Endothelial cell of umbilical vein (primary cell): ENCODE data around the gene ZER1. TPM values are rescaled to one million over a fixed set of nuclear protein-coding genes. Genes with fewer than 3 reads are reported as not detected.
A peak's percentile ranks its signal among the peaks of the same experiment; 100 is the strongest.

Experiments used
- BruUV-seq: library from RNA; stranded (reverse); fragments of 400-500 nt; replicated peaks from 2 replicates; lab custom pipeline; 2021; lab: Mats Ljungman, UMichigan
- CTCF ChIA-PET: fragments of 300-600, 350-600 bp; sonication (Branson Sonifier 250); formaldehyde crosslinking; loops from one replicate; lab custom pipeline; 2021; ENCODE audit warnings: antibody characterized with exemption, inconsistent platforms; lab: Charles Lee
- POLR2A ChIA-PET: fragments of 300-600, 350-600 bp; sonication (Branson Sonifier 250); formaldehyde crosslinking; loops from one replicate; lab custom pipeline; 2021; ENCODE audit warnings: antibody characterized with exemption, inconsistent platforms; lab: Charles Lee
- DNase-seq: peaks from one replicate; pipeline ENCODE4 v3.0.0-alpha.2; 2011; ENCODE audit warnings: low read depth, low spot score
- FAIRE-seq: peaks from 2 replicates; lab custom pipeline; 2011; peaks lifted over from hg19 to GRCh38; lab: Jason Lieb, UNC
- H2AFZ ChIP-seq: 2 replicates; pipeline ENCODE4 v1.6.0; 2012; ENCODE audit warnings: low read depth, low read length, control low read depth, inconsistent platforms
- H3K27ac ChIP-seq: 2 replicates; pipeline ENCODE4 v1.5.1; 2011; ENCODE audit warnings: low read depth, mild to moderate bottlenecking, control low read depth, low read length, moderate library complexity; ENCODE audit not compliant: insufficient read depth
- H3K27me3 ChIP-seq, 2 experiments: 2 replicates each; pipeline versions ENCODE4 v1.6.0 to v1.6.1; 2011; ENCODE audit warnings: low read length in 2 of 2, mixed read lengths in 1 of 2; ENCODE audit not compliant: control insufficient read depth in 2 of 2, insufficient read depth in 2 of 2
- H3K36me3 ChIP-seq, 2 experiments: 2 replicates in 1 of 2; 3 replicates in 1 of 2; pipeline ENCODE4 v1.5.1; 2011; ENCODE audit warnings: low read length in 2 of 2, mild to moderate bottlenecking in 1 of 2, moderate library complexity in 1 of 2; ENCODE audit not compliant: control insufficient read depth in 2 of 2, insufficient read depth in 2 of 2; ENCODE audit errors: extremely low read depth in 1 of 2
- H3K4me1 ChIP-seq: 3 replicates; pipeline ENCODE4 v1.5.1; 2011; ENCODE audit warnings: mild to moderate bottlenecking, low read length; ENCODE audit not compliant: control insufficient read depth, insufficient read depth; ENCODE audit errors: extremely low read depth
- H3K4me2 ChIP-seq: 2 replicates; pipeline ENCODE4 v1.6.1; 2011; ENCODE audit warnings: low read length, control low read depth, mixed read lengths; ENCODE audit not compliant: insufficient read depth
- H3K4me3 ChIP-seq, 3 experiments: fragments of 200-600 bp in 1 of 3; sonication (generic), shearing (Covaris generic) in 1 of 3; replicated peaks in 1 of 3; 2 replicates each; pipeline ENCODE4 v1.5.1; 2011 to 2016; ENCODE audit warnings: control low read depth in 3 of 3, low read length in 3 of 3, mild to moderate bottlenecking in 2 of 3, inconsistent platforms in 1 of 3, low read depth in 1 of 3, moderate library complexity in 1 of 3; ENCODE audit not compliant: insufficient read depth in 1 of 3
- H3K79me2 ChIP-seq: 2 replicates; pipeline ENCODE4 v1.6.0; 2012; ENCODE audit warnings: low read length, inconsistent platforms; ENCODE audit not compliant: control insufficient read depth, insufficient read depth
- H3K9ac ChIP-seq: replicated peaks from 2 replicates; pipeline ENCODE3; 2011; ENCODE audit warnings: low read length, control low read depth; ENCODE audit not compliant: insufficient read depth; ENCODE audit errors: extremely low read depth
- H3K9me1 ChIP-seq: replicated peaks from 3 replicates; pipeline ENCODE4 v1.6.0; 2011; ENCODE audit warnings: mild to moderate bottlenecking, low read length; ENCODE audit not compliant: control insufficient read depth, insufficient read depth; ENCODE audit errors: extremely low read depth
- H3K9me3 ChIP-seq: replicated peaks from 2 replicates; pipeline ENCODE4 v1.5.1; 2012; ENCODE audit warnings: low read length, inconsistent platforms; ENCODE audit not compliant: control insufficient read depth, insufficient read depth
- H4K20me1 ChIP-seq: replicated peaks from 2 replicates; pipeline ENCODE3; 2011; ENCODE audit warnings: mild to moderate bottlenecking, low read length; ENCODE audit not compliant: control insufficient read depth, insufficient read depth; ENCODE audit errors: extremely low read depth
- EZH2 ChIP-seq: IDR thresholded peaks from 2 replicates; pipeline ENCODE4 v1.6.1; 2012; ENCODE audit warnings: borderline replicate concordance, low read depth, mild to moderate bottlenecking, moderate library complexity, low read length, inconsistent platforms; ENCODE audit not compliant: severe bottlenecking
- FOS ChIP-seq: IDR thresholded peaks from 2 replicates; pipeline ENCODE4 v1.6.1; 2011; ENCODE audit warnings: mild to moderate bottlenecking, low read length, moderate library complexity, borderline replicate concordance; ENCODE audit not compliant: insufficient read depth
- JUN ChIP-seq: IDR thresholded peaks from 2 replicates; pipeline ENCODE4 v1.6.1; 2011; ENCODE audit warnings: borderline replicate concordance, low read depth; ENCODE audit not compliant: insufficient read length, insufficient read depth
- MYC ChIP-seq: IDR thresholded peaks from one replicate; pipeline ENCODE4 v1.6.1; 2011; ENCODE audit warnings: mild to moderate bottlenecking, low read depth, low read length
- POLR2AphosphoS5 ChIP-seq: IDR thresholded peaks from 2 replicates; pipeline ENCODE4 v1.6.1; 2012; ENCODE audit warnings: low read depth, mild to moderate bottlenecking, control low read depth, low read length, moderate library complexity; ENCODE audit not compliant: insufficient read depth
- dilution Hi-C: fragments of 300-500 bp; cut with MboI; formaldehyde crosslinking; loops from one replicate; pipeline ENCODE4 v1.15.0; 2019; ENCODE audit warnings: low sequenced_read_pairs; ENCODE audit not compliant: extremely low pct_ligation_motif_present
- intact Hi-C: fragments of 100-400 bp; cut with micrococcal nuclease; formaldehyde crosslinking; loops from one replicate; pipeline ENCODE4 v1.10.0; 2022
- polyA plus RNA-seq, 4 experiments: library from polyadenylated mRNA; depleted of rRNA in 3 of 4; stranded (reverse) in 3 of 4; unstranded in 1 of 4; fragments of >200 nt; gene quantifications; 2 replicates each; pipeline versions ENCODE4 v1.2.1 to v1.2.3, GENCODE V29; 2011 to 2012; ENCODE audit warnings: missing spikeins in 1 of 4
- total RNA-seq: library from RNA; stranded (reverse); gene quantifications from 2 replicates; pipeline ENCODE4 v1.2.3, GENCODE V29; 2021
- TF ChIP-seq, protein P1 (sequence below), 2 donors: IDR thresholded peaks; 1 replicate in 1 of 2; 2 replicates in 1 of 2; pipeline ENCODE4 v1.5.1; 2011; ENCODE audit warnings: low read length in 2 of 2, mild to moderate bottlenecking in 2 of 2, moderate library complexity in 2 of 2, control low read depth in 1 of 2, inconsistent platforms in 1 of 2, low read depth in 1 of 2; ENCODE audit not compliant: insufficient read depth in 1 of 2; ENCODE audit errors: extremely low read depth in 1 of 2
- TF ChIP-seq, protein P2 (sequence below): IDR thresholded peaks from 2 replicates; pipeline ENCODE4 v1.6.1; 2011; ENCODE audit not compliant: insufficient read depth, insufficient read length

ZER1 gene
- total and polyA plus RNA-seq, 2 donors (not counting 3 experiments of a cell fraction or from before 2014, with no cell fraction given): 23.0 to 29.9 TPM

- FAIRE-seq: no peak
Measured at GRCh38 chr9:128770286-128771030, 1.3 kb downstream of the ZER1 start.

More at GRCh38 chr9:128770286-128771030, 1.3 kb downstream of the ZER1 start:
- dilution Hi-C loops (no loop called here), intact Hi-C loops (loop anchor here (1.0 kb wide), 2 partner anchors 46 to 135 kb away; partner anchors contain the start of gene ZDHHC12)
- H3K9me1 ChIP-seq: no peaks in the 10 kb centered on the region
- H3K4me3 ChIP-seq: peak overlapping the region in 1 of 3 experiments; percentile 66
- POLR2A ChIA-PET: no interaction called here
- H3K36me3 ChIP-seq: no peaks in the 10 kb centered on the region
- no peaks in the 10 kb centered on the region for H3K9me3 ChIP-seq
- no peaks in the 10 kb centered on the region for H3K27me3 ChIP-seq
- H3K27ac ChIP-seq: no peak overlapping the region
- no peaks in the 10 kb centered on the region for H4K20me1 ChIP-seq
- TF ChIP-seq, protein P1, sequence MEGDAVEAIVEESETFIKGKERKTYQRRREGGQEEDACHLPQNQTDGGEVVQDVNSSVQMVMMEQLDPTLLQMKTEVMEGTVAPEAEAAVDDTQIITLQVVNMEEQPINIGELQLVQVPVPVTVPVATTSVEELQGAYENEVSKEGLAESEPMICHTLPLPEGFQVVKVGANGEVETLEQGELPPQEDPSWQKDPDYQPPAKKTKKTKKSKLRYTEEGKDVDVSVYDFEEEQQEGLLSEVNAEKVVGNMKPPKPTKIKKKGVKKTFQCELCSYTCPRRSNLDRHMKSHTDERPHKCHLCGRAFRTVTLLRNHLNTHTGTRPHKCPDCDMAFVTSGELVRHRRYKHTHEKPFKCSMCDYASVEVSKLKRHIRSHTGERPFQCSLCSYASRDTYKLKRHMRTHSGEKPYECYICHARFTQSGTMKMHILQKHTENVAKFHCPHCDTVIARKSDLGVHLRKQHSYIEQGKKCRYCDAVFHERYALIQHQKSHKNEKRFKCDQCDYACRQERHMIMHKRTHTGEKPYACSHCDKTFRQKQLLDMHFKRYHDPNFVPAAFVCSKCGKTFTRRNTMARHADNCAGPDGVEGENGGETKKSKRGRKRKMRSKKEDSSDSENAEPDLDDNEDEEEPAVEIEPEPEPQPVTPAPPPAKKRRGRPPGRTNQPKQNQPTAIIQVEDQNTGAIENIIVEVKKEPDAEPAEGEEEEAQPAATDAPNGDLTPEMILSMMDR (IDR thresholded peaks at IDR 0.05; ENCODE audit: extremely low read depth in 1 of 2, insufficient read depth in 1 of 2, low read depth in 1 of 2, low read length in 2 of 2): no peak
- no peak for TF ChIP-seq EZH2
- TF ChIP-seq JUN: no peak
- TF ChIP-seq MYC: no peak
- no peak for TF ChIP-seq POLR2AphosphoS5
- TF ChIP-seq FOS: no peak
- TF ChIP-seq, protein P2, sequence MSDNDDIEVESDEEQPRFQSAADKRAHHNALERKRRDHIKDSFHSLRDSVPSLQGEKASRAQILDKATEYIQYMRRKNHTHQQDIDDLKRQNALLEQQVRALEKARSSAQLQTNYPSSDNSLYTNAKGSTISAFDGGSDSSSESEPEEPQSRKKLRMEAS: no peak
- no peak overlapping the region for H2AFZ ChIP-seq
- DNase-seq: no peak
- H3K9ac ChIP-seq: peak overlapping the region; percentile 83
- no TSS peak for BruUV-seq
- peak overlapping the region; percentile 56 for H3K4me2 ChIP-seq
- H3K4me1 ChIP-seq: peaks cover 7% of the 10 kb centered on the region
- CTCF ChIA-PET: interaction anchor here (0.6 to 1.4 kb wide), 9 partner anchors 11 to 87 kb away, joined by 3 to 7 read pairs (median 5); partner anchors contain the start of genes ENDOG, PKN3 and TBC1D13
- H3K79me2 ChIP-seq: no peaks in the 10 kb centered on the region
